DND-41 (cell line): ENCODE data around the gene FAM227B.

Experiments
- CTCF ChIP-seq: IDR thresholded peaks from 2 replicates; pipeline ENCODE4 v1.5.1; 2012; ENCODE audit warnings: borderline replicate concordance, low read length, moderate library complexity, mild to moderate bottlenecking; ENCODE audit not compliant: poor library complexity, severe bottlenecking; ENCODE audit errors: extremely low read depth
- EZH2 ChIP-seq: IDR thresholded peaks from 3 replicates; pipeline ENCODE4 v1.6.1; 2012; ENCODE audit warnings: borderline replicate concordance, low read depth, mild to moderate bottlenecking, moderate library complexity, low read length, inconsistent platforms; ENCODE audit not compliant: severe bottlenecking

- no peak for TF ChIP-seq CTCF
- no peak for TF ChIP-seq EZH2
These were observed 300.3 kb downstream of the FAM227B start for GRCh38 chr15:49320351-49320750.
